ENCODE measurements around the gene TBC1D9B.

GRCh38 chr5:179864686-179865085 is 43.0 kb downstream of the TBC1D9B start:
- TF ChIP-seq CTCF (IDR thresholded peaks at IDR 0.05) (no peak), EP300 (IDR thresholded peaks at IDR 0.05) (no peak), POLR2AphosphoS5 (IDR thresholded peaks at IDR 0.05) (no peak)
